GM13977 (cell line): ENCODE data around the gene FLYWCH1.

Experiments
- DNase-seq: peaks from one replicate; pipeline ENCODE4 v3.0.0; 2012; ENCODE audit warnings: low spot score
- CTCF ChIP-seq: IDR thresholded peaks from 2 replicates; pipeline ENCODE4 v1.5.1; 2012; ENCODE audit warnings: mild to moderate bottlenecking, control low read depth; ENCODE audit not compliant: insufficient read depth; ENCODE audit errors: extremely low read depth, missing control alignments
- in situ Hi-C: fragments of 300-500 bp; cut with MboI; formaldehyde crosslinking; loops from one replicate; pipeline ENCODE4 v1.12.0; 2022; ENCODE audit warnings: low sequenced_read_pairs, low pct_unique_long_range_greater_than_20kb, mixed read lengths, inconsistent platforms; ENCODE audit not compliant: unreplicated experiment

FLYWCH1 gene

GRCh38 chr16:2913603-2914002 lies 1.9 kb downstream of the FLYWCH1 start:
- TF ChIP-seq CTCF = no peak
- DNase-seq = no peak
- in situ Hi-C loops = no loop called here

- no peak for TF ChIP-seq CTCF
- DNase-seq = no peak
- in situ Hi-C loops = no loop called here
Observed at GRCh38 chr16:2914233-2914632, 2.5 kb downstream of the FLYWCH1 start.

GRCh38 chr16:2915196-2915929 lies 3.6 kb downstream of the FLYWCH1 start:
- DNase-seq = no peak
- in situ Hi-C loops = no loop called here
- no peak for TF ChIP-seq CTCF

GRCh38 chr16:2919511-2920255 lies 8.0 kb downstream of the FLYWCH1 start:
- peak; percentile 70 for TF ChIP-seq CTCF
- peak; percentile 68 for DNase-seq
- in situ Hi-C loops = no loop called here

- DNase-seq = no peak
- TF ChIP-seq CTCF = no peak
- in situ Hi-C loops = no loop called here
Observed at GRCh38 chr16:2923481-2923880, 11.8 kb downstream of the FLYWCH1 start.

GRCh38 chr16:2924901-2925755 lies 13.4 kb downstream of the FLYWCH1 start:
- no peak for TF ChIP-seq CTCF
- in situ Hi-C loops = no loop called here
- DNase-seq = no peak
